GM12878 (cell line): Measurements from ENCODE around the gene EVI2B. TPM values are rescaled to one million over a fixed set of nuclear protein-coding genes. Genes with fewer than 3 reads are reported as not detected.

Source experiments
- ATAC-seq: fragments of 200-7000 bp; cut with Tn5 transposase; 3 replicates; pipeline ENCODE4 v1.9.1; 2020; ENCODE audit warnings: mild to moderate bottlenecking, moderate library complexity
- BruUV-seq: library from RNA; stranded (reverse); fragments of 400-500 nt; replicated peaks from 2 replicates; lab custom pipeline; 2021; lab: Mats Ljungman, UMichigan
- CTCF ChIA-PET: fragments of 300-600 bp; sonication (Branson Sonifier 250); formaldehyde crosslinking; extraction: SDS; loops from one replicate; lab custom pipeline; 2021; ENCODE audit warnings: inconsistent platforms; lab: Yijun Ruan, JAX
- POLR2A ChIA-PET: fragments of 350-600 bp; formaldehyde crosslinking; extraction: SDS; loops from one replicate; lab custom pipeline; 2021; ENCODE audit warnings: inconsistent platforms; lab: Charles Lee
- RAD21 ChIA-PET: fragments of 300-600 bp; sonication (Branson Sonifier 250); formaldehyde crosslinking; loops from one replicate; lab custom pipeline; 2023; ENCODE audit warnings: antibody characterized with exemption; ENCODE audit not compliant: unreplicated experiment; lab: Charles Lee
- SMC1A ChIA-PET: fragments of 300-600 bp; sonication (Branson Sonifier 250); formaldehyde crosslinking; loops from one replicate; lab custom pipeline; 2023; ENCODE audit not compliant: unreplicated experiment, uncharacterized antibody; lab: Charles Lee
- DNase-seq: peaks from one replicate; pipeline ENCODE4 v3.0.0-alpha.2; 2011; ENCODE audit warnings: low read depth, low spot score
- FAIRE-seq: peaks from 3 replicates; lab custom pipeline; 2011; peaks lifted over from hg19 to GRCh38; lab: Jason Lieb, UNC
- H2AFZ ChIP-seq: 2 replicates; pipeline ENCODE4 v1.6.0; 2011; ENCODE audit warnings: low read depth, low read length, control low read depth; ENCODE audit not compliant: control insufficient read depth
- H3K27ac ChIP-seq: 2 replicates; pipeline ENCODE4 v1.5.1; 2011; ENCODE audit warnings: control low read depth; ENCODE audit not compliant: control insufficient read depth, insufficient read depth
- H3K27me3 ChIP-seq, 2 experiments: replicated peaks in 1 of 2; 2 replicates each; pipeline versions ENCODE4 v1.6.0 to v1.6.1; 2011; ENCODE audit warnings: low read length in 1 of 2; ENCODE audit not compliant: control insufficient read depth in 2 of 2, insufficient read depth in 2 of 2
- H3K36me3 ChIP-seq, 2 experiments: 2 replicates each; pipeline ENCODE4 v1.5.1; 2011; ENCODE audit warnings: low read length in 1 of 2; ENCODE audit not compliant: control insufficient read depth in 2 of 2, insufficient read depth in 2 of 2
- H3K4me1 ChIP-seq: 2 replicates; pipeline ENCODE4 v1.6.1; 2011; ENCODE audit warnings: mild to moderate bottlenecking, low read length, moderate library complexity, mixed read lengths; ENCODE audit not compliant: control insufficient read depth, insufficient read depth
- H3K4me2 ChIP-seq: 2 replicates; pipeline ENCODE4 v1.6.0; 2011; ENCODE audit warnings: control low read depth; ENCODE audit not compliant: control insufficient read depth, insufficient read depth
- H3K4me3 ChIP-seq: fragments of 200-600 bp; sonication (generic); 2 replicates; pipeline ENCODE4 v1.5.1; 2016
- H3K79me2 ChIP-seq: 2 replicates; pipeline ENCODE4 v1.6.0; 2011; ENCODE audit warnings: low read length; ENCODE audit not compliant: control insufficient read depth, insufficient read depth
- H3K9ac ChIP-seq: 2 replicates; pipeline ENCODE4 v1.8.0; 2011; ENCODE audit warnings: low read length, control low read depth, mixed read lengths; ENCODE audit not compliant: control insufficient read depth, insufficient read depth
- H3K9me3 ChIP-seq: replicated peaks from 3 replicates; pipeline ENCODE4 v1.5.1; 2011; ENCODE audit warnings: mild to moderate bottlenecking, low read length; ENCODE audit not compliant: control insufficient read depth, insufficient read depth
- H4K20me1 ChIP-seq: 2 replicates; pipeline ENCODE4 v1.6.0; 2011; ENCODE audit not compliant: control insufficient read depth, insufficient read depth
- ATF7 ChIP-seq: fragments of 450-650 bp; IDR thresholded peaks from 2 replicates; pipeline ENCODE4 v1.6.1; 2016; ENCODE audit warnings: low read depth, mild to moderate bottlenecking
- EED ChIP-seq: sonication (generic); IDR thresholded peaks from 2 replicates; pipeline ENCODE4 v1.6.1; 2016; ENCODE audit warnings: antibody characterized with exemption, low read depth
- EZH2 ChIP-seq: IDR thresholded peaks from 2 replicates; pipeline ENCODE4 v1.6.1; 2012; ENCODE audit warnings: low read depth, mild to moderate bottlenecking, control low read depth, inconsistent platforms, low read length, borderline replicate concordance; ENCODE audit not compliant: control insufficient read depth
- JUND ChIP-seq: IDR thresholded peaks from 2 replicates; pipeline ENCODE4 v1.6.1; 2012; ENCODE audit warnings: low read depth, mild to moderate bottlenecking, low read length, improper control_type of control experiment, moderate library complexity
- MTA2 ChIP-seq: fragments of 450-650 bp; IDR thresholded peaks from 2 replicates; pipeline ENCODE4 v1.6.1; 2016; ENCODE audit warnings: low read depth, mild to moderate bottlenecking, moderate library complexity
- NFYA ChIP-seq: IDR thresholded peaks from 2 replicates; pipeline ENCODE4 v1.6.1; 2011; ENCODE audit warnings: low read depth, mild to moderate bottlenecking, low read length, improper control_type of control experiment, borderline replicate concordance
- NFYB ChIP-seq: IDR thresholded peaks from 2 replicates; pipeline ENCODE4 v1.6.1; 2011; ENCODE audit warnings: low read depth, mild to moderate bottlenecking, low read length, improper control_type of control experiment, moderate library complexity; ENCODE audit not compliant: insufficient read depth
- NR2C2 ChIP-seq: IDR thresholded peaks from 2 replicates; pipeline ENCODE4 v1.6.1; 2011; ENCODE audit warnings: borderline replicate concordance, low read depth; ENCODE audit not compliant: control insufficient read depth, insufficient read length
- PAX8 ChIP-seq: fragments of 450-650 bp; IDR thresholded peaks from 2 replicates; pipeline ENCODE4 v1.6.1; 2017; ENCODE audit warnings: mild to moderate bottlenecking, moderate library complexity
- RAD21 ChIP-seq: IDR thresholded peaks from 2 replicates; pipeline ENCODE4 v1.6.1; 2011; ENCODE audit warnings: mild to moderate bottlenecking, low read depth, low read length, moderate library complexity; ENCODE audit not compliant: insufficient read depth
- RFX5 ChIP-seq: IDR thresholded peaks from 2 replicates; pipeline ENCODE4 v1.6.1; 2011; ENCODE audit warnings: low read depth, low read length, improper control_type of control experiment
- SRF ChIP-seq, 2 experiments: IDR thresholded peaks; 2 replicates each; pipeline ENCODE4 v1.6.1; 2011; ENCODE audit warnings: low read depth in 2 of 2, low read length in 2 of 2, mild to moderate bottlenecking in 1 of 2, moderate library complexity in 1 of 2
- TCF12 ChIP-seq: IDR thresholded peaks from 2 replicates; pipeline ENCODE4 v1.6.1; 2011; ENCODE audit warnings: low read depth, mild to moderate bottlenecking, low read length
- TCF3 ChIP-seq: IDR thresholded peaks from 2 replicates; pipeline ENCODE4 v1.6.1; 2012; ENCODE audit warnings: low read depth, mild to moderate bottlenecking, low read length, borderline replicate concordance; ENCODE audit not compliant: insufficient read depth
- YBX1 ChIP-seq: fragments of 450-650 bp; IDR thresholded peaks from 2 replicates; pipeline ENCODE4 v1.6.1; 2016; ENCODE audit warnings: antibody characterized with exemption
- ZNF207 ChIP-seq: fragments of 450-650 bp; IDR thresholded peaks from 2 replicates; pipeline ENCODE4 v1.6.1; 2014; ENCODE audit warnings: antibody characterized with exemption, mild to moderate bottlenecking, borderline replicate concordance
- ZZZ3 ChIP-seq: IDR thresholded peaks from 2 replicates; pipeline ENCODE4 v1.6.1; 2011; ENCODE audit warnings: low read depth; ENCODE audit not compliant: control insufficient read depth, insufficient read length
- WGBS: methylation state at CpG from one replicate; pipeline ENCODE4 v1.1.6; 2016; ENCODE audit warnings: low lambda C conversion rate; ENCODE audit not compliant: insufficient replicate concordance, insufficient coverage; ENCODE audit errors: missing lambda C conversion rate; 5-methylcytosine and 5-hydroxymethylcytosine counted together
- in situ Hi-C: fragments of 300-500 bp; cut with MboI; formaldehyde crosslinking; loops from 9 replicates; pipeline ENCODE4 v1.14.3; 2018; ENCODE audit warnings: mixed read lengths
- intact Hi-C: fragments of 100-400 bp; cut with micrococcal nuclease; formaldehyde crosslinking; loops from one replicate; pipeline ENCODE4 v1.14.2; 2022; ENCODE audit not compliant: unreplicated experiment
- polyA plus RNA-seq, 11 experiments: library from polyadenylated mRNA; depleted of rRNA in 4 of 11; unstranded in 6 of 11; stranded (reverse) in 5 of 11; fragments of >200 nt; fragmentation: Nextera tagmentation in 4 of 11; fragmentation: Illumina TruSeq in 1 of 11; extraction: Ambion mirVana in 4 of 11; extraction: Trizol in 1 of 11; gene quantifications; 1 replicate in 1 of 11; 2 replicates in 10 of 11; pipeline versions ENCODE4 v1.2.1 to v1.2.3, GENCODE V29; 2011 to 2016; ENCODE audit warnings: inconsistent platforms in 2 of 11, missing spikeins in 2 of 11, low read depth in 1 of 11
- total RNA-seq, 4 experiments: library from RNA; depleted of rRNA in 3 of 4; stranded (reverse); fragments of >200 nt in 3 of 4; fragmentation: Illumina TruSeq in 1 of 4; extraction: Trizol in 1 of 4; gene quantifications; 2 replicates each; pipeline versions ENCODE4 v1.2.1 to v1.2.3, GENCODE V29; 2013 to 2021
- TF ChIP-seq, protein P1 (sequence below): IDR thresholded peaks from 2 replicates; pipeline ENCODE4 v1.6.1; 2011; ENCODE audit warnings: borderline replicate concordance, low read depth, mild to moderate bottlenecking, moderate library complexity, low read length; ENCODE audit not compliant: insufficient read depth, poor library complexity, severe bottlenecking
- TF ChIP-seq, protein P2 (sequence below): fragments of 150-350 bp; IDR thresholded peaks from 2 replicates; pipeline ENCODE4 v1.6.1; 2014; ENCODE audit warnings: mild to moderate bottlenecking, low read depth, low read length
- TF ChIP-seq, protein P3 (sequence below): IDR thresholded peaks from 2 replicates; pipeline ENCODE4 v1.6.1; 2011; ENCODE audit warnings: low read depth, mild to moderate bottlenecking, low read length, moderate library complexity, borderline replicate concordance; ENCODE audit errors: extremely low read depth

EVI2B gene
- total and polyA plus RNA-seq, 10 of the 15 experiments (the other 5 are each of a cell fraction or from before 2014, with no cell fraction given) = 26.2 to 195 (median 52.0) TPM

DNA sequence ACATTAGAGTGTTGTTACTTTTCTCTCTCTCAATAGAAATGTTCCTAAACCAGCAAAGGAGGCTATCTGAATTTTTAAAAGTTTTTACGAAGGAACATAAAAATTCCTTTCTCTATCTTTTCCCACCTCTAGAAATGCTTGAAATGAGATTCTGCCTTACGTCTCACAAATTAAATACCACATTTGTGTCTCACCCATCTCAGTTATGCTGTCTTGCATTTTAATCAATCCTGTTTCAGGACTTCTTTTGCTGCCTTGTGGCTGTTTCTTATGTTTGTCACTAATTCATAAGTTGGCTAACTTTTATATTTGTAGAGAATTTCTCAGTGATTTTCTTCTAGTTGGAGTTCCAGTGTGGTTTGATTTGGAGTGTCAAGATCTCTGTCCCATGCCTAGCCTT, 20.3 kb downstream of the EVI2B start:
- in situ Hi-C loops (no loop called here), intact Hi-C loops (no loop called here)
- no peak for FAIRE-seq
- DNase-seq = no peak
- no TSS peak for BruUV-seq
- Histone ChIP-seq H3K9ac (no peak overlapping the region), H3K4me3 (no peak overlapping the region), H3K27me3 (no peaks in the 10 kb centered on the region), H2AFZ (no peak overlapping the region), H4K20me1 (no peaks in the 10 kb centered on the region), H3K9me3 (no peaks in the 10 kb centered on the region), H3K27ac (no peak overlapping the region), H3K4me1 (no peaks in the 10 kb centered on the region), H3K4me2 (no peak overlapping the region), H3K36me3 (no peaks in the 10 kb centered on the region; a peak in 2 of 4 replicates), H3K79me2 (no peaks in the 10 kb centered on the region)
- ChIA-PET RAD21 (no interaction called here), POLR2A (no interaction called here), SMC1A (no interaction called here), CTCF (interaction anchor here (0.7 kb wide), 1 partner anchor 10 kb away, joined by 3 read pairs; no protein-coding TSS in a partner anchor)
- TF ChIP-seq, protein P1, sequence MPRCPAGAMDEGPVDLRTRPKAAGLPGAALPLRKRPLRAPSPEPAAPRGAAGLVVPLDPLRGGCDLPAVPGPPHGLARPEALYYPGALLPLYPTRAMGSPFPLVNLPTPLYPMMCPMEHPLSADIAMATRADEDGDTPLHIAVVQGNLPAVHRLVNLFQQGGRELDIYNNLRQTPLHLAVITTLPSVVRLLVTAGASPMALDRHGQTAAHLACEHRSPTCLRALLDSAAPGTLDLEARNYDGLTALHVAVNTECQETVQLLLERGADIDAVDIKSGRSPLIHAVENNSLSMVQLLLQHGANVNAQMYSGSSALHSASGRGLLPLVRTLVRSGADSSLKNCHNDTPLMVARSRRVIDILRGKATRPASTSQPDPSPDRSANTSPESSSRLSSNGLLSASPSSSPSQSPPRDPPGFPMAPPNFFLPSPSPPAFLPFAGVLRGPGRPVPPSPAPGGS = no peak
- TF ChIP-seq RAD21 (no peak), ZZZ3 (no peak), PAX8 (no peak), SRF (IDR thresholded peaks at IDR 0.05; ENCODE audit: low read depth in 2 of 2, low read length in 2 of 2) (no peak), NFYB (no peak), MTA2 (no peak), EZH2 (no peak), YBX1 (no peak), ZNF207 (no peak), NFYA (no peak), NR2C2 (no peak), EED (no peak), JUND (no peak), TCF12 (no peak), ATF7 (no peak), TCF3 (no peak), RFX5 (no peak)
- TF ChIP-seq, protein P2, sequence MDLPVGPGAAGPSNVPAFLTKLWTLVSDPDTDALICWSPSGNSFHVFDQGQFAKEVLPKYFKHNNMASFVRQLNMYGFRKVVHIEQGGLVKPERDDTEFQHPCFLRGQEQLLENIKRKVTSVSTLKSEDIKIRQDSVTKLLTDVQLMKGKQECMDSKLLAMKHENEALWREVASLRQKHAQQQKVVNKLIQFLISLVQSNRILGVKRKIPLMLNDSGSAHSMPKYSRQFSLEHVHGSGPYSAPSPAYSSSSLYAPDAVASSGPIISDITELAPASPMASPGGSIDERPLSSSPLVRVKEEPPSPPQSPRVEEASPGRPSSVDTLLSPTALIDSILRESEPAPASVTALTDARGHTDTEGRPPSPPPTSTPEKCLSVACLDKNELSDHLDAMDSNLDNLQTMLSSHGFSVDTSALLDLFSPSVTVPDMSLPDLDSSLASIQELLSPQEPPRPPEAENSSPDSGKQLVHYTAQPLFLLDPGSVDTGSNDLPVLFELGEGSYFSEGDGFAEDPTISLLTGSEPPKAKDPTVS = no peak
- TF ChIP-seq, protein P3, sequence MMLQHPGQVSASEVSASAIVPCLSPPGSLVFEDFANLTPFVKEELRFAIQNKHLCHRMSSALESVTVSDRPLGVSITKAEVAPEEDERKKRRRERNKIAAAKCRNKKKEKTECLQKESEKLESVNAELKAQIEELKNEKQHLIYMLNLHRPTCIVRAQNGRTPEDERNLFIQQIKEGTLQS = no peak
- 96% methylated on average over 2 of the region's 2 CpGs for WGBS
- no peak for ATAC-seq
